ENCODE measurements around the gene ZNF629.

ZNF629 gene

GRCh38 chr16:30775392-30776188, 11.4 kb downstream of the ZNF629 start:
- Histone ChIP-seq H3K14ac (ENCODE audit: low read length in 2 of 2) (peak overlapping the region; percentile 81 to 98), H3K23ac (ENCODE audit: low read length in 2 of 2) (peak overlapping the region; percentile 81 to 84), H3K4me3 (ENCODE audit: insufficient read depth in 1 of 2, low read depth in 1 of 2, low read length in 2 of 2) (peak overlapping the region; percentile 68 to 90), H2BK15ac (ENCODE audit: low read depth, poor library complexity, severe bottlenecking) (peak overlapping the region; percentile 29), H2BK120ac (ENCODE audit: low read depth, low read length) (peak overlapping the region; percentile 6), H3K4ac (ENCODE audit: low read depth in 1 of 2, low read length in 2 of 2) (peak overlapping the region; percentile 88 to 92), H4K91ac (ENCODE audit: low read length) (peak overlapping the region; percentile 88), H2AFZ (ENCODE audit: low read depth, low read length) (peak overlapping the region; percentile 57), H3K9me3 (ENCODE audit: control insufficient read depth, low read length) (no peaks in the 10 kb centered on the region), H2AK5ac (ENCODE audit: low read length, severe bottlenecking) (peak overlapping the region; percentile 41), H3K9ac (ENCODE audit: low read length) (peak overlapping the region; percentile 94), H4K8ac (ENCODE audit: low read length) (peak overlapping the region; percentile 86), H3K18ac (ENCODE audit: low read depth in 1 of 2, low read length in 2 of 2) (peak overlapping the region; percentile 94 to 97), H3K4me1 (ENCODE audit: control insufficient read depth, insufficient read depth, low read depth, low read length) (peaks cover 19% of the 10 kb centered on the region), H3K27ac (ENCODE audit: low read length, poor library complexity, severe bottlenecking) (peak overlapping the region; percentile 21), H3K79me1 (replicated peaks; ENCODE audit: low read length, poor library complexity, severe bottlenecking) (peaks cover 33% of the 10 kb centered on the region), H2BK5ac (ENCODE audit: low read depth, low read length, poor library complexity, severe bottlenecking) (peak overlapping the region; percentile 20), H2BK12ac (ENCODE audit: low read length in 2 of 2) (peak overlapping the region in 1 of 2 experiments; percentile 54), H3K27me3 (ENCODE audit: control insufficient read depth in 1 of 2, insufficient read depth in 1 of 2, low read length in 2 of 2) (no peaks in the 10 kb centered on the region), H3K4me2 (ENCODE audit: low read length, poor library complexity, severe bottlenecking) (peak overlapping the region; percentile 85), H3K36me3 (ENCODE audit: control insufficient read depth in 1 of 2, insufficient read depth in 2 of 2, low read depth in 1 of 2, low read length in 2 of 2) (peaks cover 47 to 78% of the 10 kb centered on the region in 2 experiments)
- under 1% methylated on average over 77 of the region's 81 CpGs for WGBS
- peak; percentile 83 for DNase-seq

GRCh38 chr16:30775131-30775391, 11.9 kb downstream of the ZNF629 start:
- Histone ChIP-seq H2BK120ac (ENCODE audit: low read depth, low read length) (no peak overlapping the region), H3K4me2 (ENCODE audit: low read length, poor library complexity, severe bottlenecking) (peak overlapping the region; percentile 85), H3K4ac (ENCODE audit: low read depth in 1 of 2, low read length in 2 of 2) (peak overlapping the region; percentile 29 to 58), H2AFZ (ENCODE audit: low read depth, low read length) (no peak overlapping the region), H3K14ac (ENCODE audit: low read length in 2 of 2) (no peak overlapping the region), H3K4me1 (ENCODE audit: control insufficient read depth, insufficient read depth, low read depth, low read length) (peaks cover 19% of the 10 kb centered on the region), H3K9ac (ENCODE audit: low read length) (peak overlapping the region; percentile 94), H2BK15ac (ENCODE audit: low read depth, poor library complexity, severe bottlenecking) (no peak overlapping the region), H2AK5ac (ENCODE audit: low read length, severe bottlenecking) (no peak overlapping the region), H3K27ac (ENCODE audit: low read length, poor library complexity, severe bottlenecking) (peak overlapping the region; percentile 21), H3K79me1 (replicated peaks; ENCODE audit: low read length, poor library complexity, severe bottlenecking) (peaks cover 29% of the 10 kb centered on the region), H3K27me3 (ENCODE audit: control insufficient read depth in 1 of 2, insufficient read depth in 1 of 2, low read length in 2 of 2) (no peaks in the 10 kb centered on the region), H3K4me3 (ENCODE audit: insufficient read depth in 1 of 2, low read depth in 1 of 2, low read length in 2 of 2) (peak overlapping the region; percentile 68 to 90), H3K9me3 (ENCODE audit: control insufficient read depth, low read length) (no peaks in the 10 kb centered on the region), H2BK5ac (ENCODE audit: low read depth, low read length, poor library complexity, severe bottlenecking) (no peak overlapping the region), H4K91ac (ENCODE audit: low read length) (peak overlapping the region; percentile 81), H4K8ac (ENCODE audit: low read length) (peak overlapping the region; percentile 86), H2BK12ac (ENCODE audit: low read length in 2 of 2) (no peak overlapping the region), H3K36me3 (ENCODE audit: control insufficient read depth in 1 of 2, insufficient read depth in 2 of 2, low read depth in 1 of 2, low read length in 2 of 2) (peaks cover 50 to 76% of the 10 kb centered on the region in 2 experiments), H3K23ac (ENCODE audit: low read length in 2 of 2) (no peak overlapping the region), H3K18ac (ENCODE audit: low read depth in 1 of 2, low read length in 2 of 2) (peak overlapping the region; percentile 37 to 97)
- 33% methylated on average over 9 of the region's 15 CpGs for WGBS
- no peak for DNase-seq

- DNase-seq = no peak
- H4K91ac ChIP-seq (ENCODE audit: low read length) = peak overlapping the region; percentile 81
- WGBS = 81% methylated on average over 8 of the region's 8 CpGs
These were observed 12.5 kb downstream of the ZNF629 start for GRCh38 chr16:30774367-30775130.

DNA sequence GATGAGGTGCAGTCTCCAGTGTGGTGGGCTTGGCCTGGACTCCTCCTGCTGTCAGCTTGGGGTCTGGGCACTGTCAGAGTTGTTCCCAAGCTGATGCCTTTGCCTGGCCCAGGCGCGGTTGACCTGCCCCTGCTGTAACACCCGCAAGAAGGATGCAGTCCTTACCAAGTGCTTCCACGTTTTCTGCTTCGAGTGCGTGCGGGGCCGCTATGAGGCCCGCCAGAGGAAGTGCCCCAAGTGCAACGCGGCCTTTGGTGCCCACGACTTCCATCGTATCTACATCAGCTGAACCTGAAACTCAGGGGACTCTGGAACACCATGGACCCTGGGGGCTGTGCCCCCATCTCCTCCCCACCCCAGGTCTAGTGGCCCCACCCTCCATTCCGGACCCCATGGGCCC, 13.2 kb downstream of the ZNF629 start:
- DNase-seq = no peak
- peaks cover 19% of the 10 kb centered on the region for H3K4me1 ChIP-seq (ENCODE audit: control insufficient read depth, insufficient read depth, low read depth, low read length)

More at GRCh38 chr16:30774367-30775130, 12.5 kb downstream of the ZNF629 start:
- peak overlapping the region; percentile 85 for H3K4me2 ChIP-seq (ENCODE audit: low read length, poor library complexity, severe bottlenecking)
- H3K36me3 ChIP-seq (ENCODE audit: control insufficient read depth in 1 of 2, insufficient read depth in 2 of 2, low read depth in 1 of 2, low read length in 2 of 2) = peaks cover 53 to 76% of the 10 kb centered on the region in 2 experiments
- peak overlapping the region; percentile 94 for H3K9ac ChIP-seq (ENCODE audit: low read length)
- no peak overlapping the region for H3K14ac ChIP-seq (ENCODE audit: low read length in 2 of 2)
- H3K23ac ChIP-seq (ENCODE audit: low read length in 2 of 2) = peak overlapping the region in 1 of 2 experiments; percentile 28
- H3K4me1 ChIP-seq (ENCODE audit: control insufficient read depth, insufficient read depth, low read depth, low read length) = peaks cover 19% of the 10 kb centered on the region
- H2BK5ac ChIP-seq (ENCODE audit: low read depth, low read length, poor library complexity, severe bottlenecking) = no peak overlapping the region
- H2BK15ac ChIP-seq (ENCODE audit: low read depth, poor library complexity, severe bottlenecking) = no peak overlapping the region
- H3K79me1 ChIP-seq (replicated peaks; ENCODE audit: low read length, poor library complexity, severe bottlenecking) = peaks cover 28% of the 10 kb centered on the region
- no peak overlapping the region for H2BK12ac ChIP-seq (ENCODE audit: low read length in 2 of 2)
- H3K27me3 ChIP-seq (ENCODE audit: control insufficient read depth in 1 of 2, insufficient read depth in 1 of 2, low read length in 2 of 2) = no peaks in the 10 kb centered on the region
- H4K8ac ChIP-seq (ENCODE audit: low read length) = peak overlapping the region; percentile 86
- no peaks in the 10 kb centered on the region for H3K9me3 ChIP-seq (ENCODE audit: control insufficient read depth, low read length)
- H3K4me3 ChIP-seq (ENCODE audit: insufficient read depth in 1 of 2, low read depth in 1 of 2, low read length in 2 of 2) = peak overlapping the region; percentile 68 to 90
- H3K27ac ChIP-seq (ENCODE audit: low read length, poor library complexity, severe bottlenecking) = peak overlapping the region; percentile 21
- H3K4ac ChIP-seq (ENCODE audit: low read depth in 1 of 2, low read length in 2 of 2) = peak overlapping the region in 1 of 2 experiments; percentile 58
- H2AFZ ChIP-seq (ENCODE audit: low read depth, low read length) = no peak overlapping the region
- H3K18ac ChIP-seq (ENCODE audit: low read depth in 1 of 2, low read length in 2 of 2) = peak overlapping the region in 1 of 2 experiments; percentile 97
- H2AK5ac ChIP-seq (ENCODE audit: low read length, severe bottlenecking) = no peak overlapping the region
- H2BK120ac ChIP-seq (ENCODE audit: low read depth, low read length) = no peak overlapping the region

More for the DNA sequence above, 13.2 kb downstream of the ZNF629 start:
- H2BK120ac ChIP-seq (ENCODE audit: low read depth, low read length) = no peak overlapping the region
- H2AFZ ChIP-seq (ENCODE audit: low read depth, low read length) = no peak overlapping the region
- no peak overlapping the region for H3K23ac ChIP-seq (ENCODE audit: low read length in 2 of 2)
- H3K4me2 ChIP-seq (ENCODE audit: low read length, poor library complexity, severe bottlenecking) = no peak overlapping the region
- no peak overlapping the region for H2BK12ac ChIP-seq (ENCODE audit: low read length in 2 of 2)
- WGBS = 96% methylated on average over 14 of the region's 14 CpGs
- H3K4ac ChIP-seq (ENCODE audit: low read depth in 1 of 2, low read length in 2 of 2) = no peak overlapping the region
- no peak overlapping the region for H4K91ac ChIP-seq (ENCODE audit: low read length)
- no peak overlapping the region for H3K27ac ChIP-seq (ENCODE audit: low read length, poor library complexity, severe bottlenecking)
- H3K9me3 ChIP-seq (ENCODE audit: control insufficient read depth, low read length) = no peaks in the 10 kb centered on the region
- H3K79me1 ChIP-seq (replicated peaks; ENCODE audit: low read length, poor library complexity, severe bottlenecking) = peaks cover 28% of the 10 kb centered on the region
- H2AK5ac ChIP-seq (ENCODE audit: low read length, severe bottlenecking) = no peak overlapping the region
- no peaks in the 10 kb centered on the region for H3K27me3 ChIP-seq (ENCODE audit: control insufficient read depth in 1 of 2, insufficient read depth in 1 of 2, low read length in 2 of 2)
- H3K9ac ChIP-seq (ENCODE audit: low read length) = no peak overlapping the region
- no peak overlapping the region for H3K18ac ChIP-seq (ENCODE audit: low read depth in 1 of 2, low read length in 2 of 2)
- no peak overlapping the region for H3K14ac ChIP-seq (ENCODE audit: low read length in 2 of 2)
- no peak overlapping the region for H4K8ac ChIP-seq (ENCODE audit: low read length)
- H2BK15ac ChIP-seq (ENCODE audit: low read depth, poor library complexity, severe bottlenecking) = no peak overlapping the region
- peaks cover 60 to 76% of the 10 kb centered on the region in 2 experiments for H3K36me3 ChIP-seq (ENCODE audit: control insufficient read depth in 1 of 2, insufficient read depth in 2 of 2, low read depth in 1 of 2, low read length in 2 of 2)
- H3K4me3 ChIP-seq (ENCODE audit: insufficient read depth in 1 of 2, low read depth in 1 of 2, low read length in 2 of 2) = no peak overlapping the region
- H2BK5ac ChIP-seq (ENCODE audit: low read depth, low read length, poor library complexity, severe bottlenecking) = no peak overlapping the region
